Ishikawa (cell line): Measurements from ENCODE around the gene CADM1.

Experiments
- CEBPB ChIP-seq: IDR thresholded peaks from 2 replicates; pipeline ENCODE4 v1.6.1; 2012
- CREB1 ChIP-seq: IDR thresholded peaks from 2 replicates; pipeline ENCODE4 v1.6.1; 2012; ENCODE audit warnings: low read depth
- EGR1 ChIP-seq: IDR thresholded peaks from 2 replicates; pipeline ENCODE4 v1.6.1; 2012
- EP300 ChIP-seq: IDR thresholded peaks from 2 replicates; pipeline ENCODE4 v1.6.1; 2012; ENCODE audit warnings: borderline replicate concordance
- FOXM1 ChIP-seq: IDR thresholded peaks from 2 replicates; pipeline ENCODE4 v1.6.1; 2012; ENCODE audit warnings: low read depth, borderline replicate concordance
- MAX ChIP-seq: IDR thresholded peaks from 2 replicates; pipeline ENCODE4 v1.6.1; 2012
- NFIC ChIP-seq: IDR thresholded peaks from 2 replicates; pipeline ENCODE4 v1.6.1; 2012
- RAD21 ChIP-seq: IDR thresholded peaks from 2 replicates; pipeline ENCODE4 v1.6.1; 2012; ENCODE audit warnings: low read depth
- REST ChIP-seq: IDR thresholded peaks from 2 replicates; pipeline ENCODE4 v1.6.1; 2012; ENCODE audit warnings: low read depth, mild to moderate bottlenecking
- TAF1 ChIP-seq: IDR thresholded peaks from 2 replicates; pipeline ENCODE4 v1.6.1; 2012; ENCODE audit warnings: low read depth, mild to moderate bottlenecking
- TCF12 ChIP-seq: IDR thresholded peaks from 2 replicates; pipeline ENCODE4 v1.6.1; 2012; ENCODE audit warnings: low read depth
- TEAD4 ChIP-seq: IDR thresholded peaks from 2 replicates; pipeline ENCODE4 v1.6.1; 2012
- USF1 ChIP-seq: IDR thresholded peaks from 2 replicates; pipeline ENCODE4 v1.6.1; 2012
- YY1 ChIP-seq: IDR thresholded peaks from 2 replicates; pipeline ENCODE4 v1.6.1; 2012; ENCODE audit warnings: low read depth
- ZBTB7A ChIP-seq: IDR thresholded peaks from 2 replicates; pipeline ENCODE4 v1.6.1; 2012; ENCODE audit warnings: low read depth

Gene CADM1

GRCh38 chr11:115255006-115255762 lies 249.0 kb downstream of the CADM1 start:
- TF ChIP-seq MAX (no peak), CREB1 (no peak), NFIC (no peak), TCF12 (no peak), USF1 (no peak), ZBTB7A (no peak)

- TF ChIP-seq CEBPB: no peak
- TF ChIP-seq EP300: no peak
- TF ChIP-seq MAX: no peak
- TF ChIP-seq ZBTB7A: no peak
- no peak for TF ChIP-seq YY1
- no peak for TF ChIP-seq NFIC
- no peak for TF ChIP-seq TAF1
- TF ChIP-seq REST: no peak
- no peak for TF ChIP-seq EGR1
- no peak for TF ChIP-seq RAD21
- no peak for TF ChIP-seq USF1
- TF ChIP-seq TEAD4: no peak
- TF ChIP-seq TCF12: no peak
- TF ChIP-seq CREB1: no peak
- TF ChIP-seq FOXM1: no peak
Observed at GRCh38 chr11:115251126-115251525, 253.1 kb downstream of the CADM1 start.

- TF ChIP-seq TEAD4: no peak
- no peak for TF ChIP-seq MAX
- no peak for TF ChIP-seq NFIC
- no peak for TF ChIP-seq EGR1
Observed at GRCh38 chr11:115249061-115249578, 255.1 kb downstream of the CADM1 start.

- TF ChIP-seq FOXM1: no peak
- no peak for TF ChIP-seq CREB1
- TF ChIP-seq YY1: no peak
Observed at GRCh38 chr11:115247953-115248352, 256.3 kb downstream of the CADM1 start.

GRCh38 chr11:115247361-115247760 lies 256.9 kb downstream of the CADM1 start:
- no peak for TF ChIP-seq ZBTB7A
- TF ChIP-seq REST: no peak
- no peak for TF ChIP-seq RAD21

GRCh38 chr11:115244758-115245157 lies 259.5 kb downstream of the CADM1 start:
- TF ChIP-seq ZBTB7A (no peak), MAX (no peak), EP300 (no peak), YY1 (no peak), REST (no peak), FOXM1 (no peak), TAF1 (no peak), CEBPB (no peak)
